GM12878 (cell line): Measurements from ENCODE around the gene SLC35E4. TPM values are rescaled to one million over a fixed set of nuclear protein-coding genes. Genes with fewer than 3 reads are reported as not detected.

ENCODE experiments used
- ATAC-seq: fragments of 200-7000 bp; cut with Tn5 transposase; 3 replicates; pipeline ENCODE4 v1.9.1; 2020; ENCODE audit warnings: mild to moderate bottlenecking, moderate library complexity
- BruUV-seq: library from RNA; stranded (reverse); fragments of 400-500 nt; replicated peaks from 2 replicates; lab custom pipeline; 2021; lab: Mats Ljungman, UMichigan
- CTCF ChIA-PET: fragments of 300-600 bp; sonication (Branson Sonifier 250); formaldehyde crosslinking; extraction: SDS; loops from one replicate; lab custom pipeline; 2021; ENCODE audit warnings: inconsistent platforms; lab: Yijun Ruan, JAX
- POLR2A ChIA-PET: fragments of 350-600 bp; formaldehyde crosslinking; extraction: SDS; loops from one replicate; lab custom pipeline; 2021; ENCODE audit warnings: inconsistent platforms; lab: Charles Lee
- RAD21 ChIA-PET: fragments of 300-600 bp; sonication (Branson Sonifier 250); formaldehyde crosslinking; loops from one replicate; lab custom pipeline; 2023; ENCODE audit warnings: antibody characterized with exemption; ENCODE audit not compliant: unreplicated experiment; lab: Charles Lee
- SMC1A ChIA-PET: fragments of 300-600 bp; sonication (Branson Sonifier 250); formaldehyde crosslinking; loops from one replicate; lab custom pipeline; 2023; ENCODE audit not compliant: unreplicated experiment, uncharacterized antibody; lab: Charles Lee
- DNase-seq: peaks from one replicate; pipeline ENCODE4 v3.0.0-alpha.2; 2011; ENCODE audit warnings: low read depth, low spot score
- FAIRE-seq: peaks from 3 replicates; lab custom pipeline; 2011; peaks lifted over from hg19 to GRCh38; lab: Jason Lieb, UNC
- H2AFZ ChIP-seq: 2 replicates; pipeline ENCODE4 v1.6.0; 2011; ENCODE audit warnings: low read depth, low read length, control low read depth; ENCODE audit not compliant: control insufficient read depth
- H3K27ac ChIP-seq: 2 replicates; pipeline ENCODE4 v1.5.1; 2011; ENCODE audit warnings: control low read depth; ENCODE audit not compliant: control insufficient read depth, insufficient read depth
- H3K27me3 ChIP-seq, 2 experiments: replicated peaks in 1 of 2; 2 replicates each; pipeline versions ENCODE4 v1.6.0 to v1.6.1; 2011; ENCODE audit warnings: low read length in 1 of 2; ENCODE audit not compliant: control insufficient read depth in 2 of 2, insufficient read depth in 2 of 2
- H3K36me3 ChIP-seq, 2 experiments: 2 replicates each; pipeline ENCODE4 v1.5.1; 2011; ENCODE audit warnings: low read length in 1 of 2; ENCODE audit not compliant: control insufficient read depth in 2 of 2, insufficient read depth in 2 of 2
- H3K4me1 ChIP-seq: 2 replicates; pipeline ENCODE4 v1.6.1; 2011; ENCODE audit warnings: mild to moderate bottlenecking, low read length, moderate library complexity, mixed read lengths; ENCODE audit not compliant: control insufficient read depth, insufficient read depth
- H3K4me2 ChIP-seq: 2 replicates; pipeline ENCODE4 v1.6.0; 2011; ENCODE audit warnings: control low read depth; ENCODE audit not compliant: control insufficient read depth, insufficient read depth
- H3K4me3 ChIP-seq: fragments of 200-600 bp; sonication (generic); 2 replicates; pipeline ENCODE4 v1.5.1; 2016
- H3K79me2 ChIP-seq: 2 replicates; pipeline ENCODE4 v1.6.0; 2011; ENCODE audit warnings: low read length; ENCODE audit not compliant: control insufficient read depth, insufficient read depth
- H3K9ac ChIP-seq: 2 replicates; pipeline ENCODE4 v1.8.0; 2011; ENCODE audit warnings: low read length, control low read depth, mixed read lengths; ENCODE audit not compliant: control insufficient read depth, insufficient read depth
- H3K9me3 ChIP-seq: replicated peaks from 3 replicates; pipeline ENCODE4 v1.5.1; 2011; ENCODE audit warnings: mild to moderate bottlenecking, low read length; ENCODE audit not compliant: control insufficient read depth, insufficient read depth
- H4K20me1 ChIP-seq: 2 replicates; pipeline ENCODE4 v1.6.0; 2011; ENCODE audit not compliant: control insufficient read depth, insufficient read depth
- CEBPB ChIP-seq, 2 experiments: fragments of 150-350 bp in 1 of 2; IDR thresholded peaks; 2 replicates each; pipeline ENCODE4 v1.6.1; 2012 to 2014; ENCODE audit warnings: low read depth in 2 of 2, low read length in 2 of 2, borderline replicate concordance in 1 of 2, inconsistent platforms in 1 of 2
- CHD2 ChIP-seq: IDR thresholded peaks from 2 replicates; pipeline ENCODE4 v1.6.1; 2011; ENCODE audit warnings: low read depth, low read length, improper control_type of control experiment, borderline replicate concordance
- CREB1 ChIP-seq: IDR thresholded peaks from 2 replicates; pipeline ENCODE4 v1.6.1; 2012; ENCODE audit warnings: low read depth, mild to moderate bottlenecking, inconsistent platforms
- E2F4 ChIP-seq: IDR thresholded peaks from 2 replicates; pipeline ENCODE4 v1.6.1; 2012; ENCODE audit warnings: low read depth, low read length, improper control_type of control experiment
- EED ChIP-seq: sonication (generic); IDR thresholded peaks from 2 replicates; pipeline ENCODE4 v1.6.1; 2016; ENCODE audit warnings: antibody characterized with exemption, low read depth
- EZH2 ChIP-seq: IDR thresholded peaks from 2 replicates; pipeline ENCODE4 v1.6.1; 2012; ENCODE audit warnings: low read depth, mild to moderate bottlenecking, control low read depth, inconsistent platforms, low read length, borderline replicate concordance; ENCODE audit not compliant: control insufficient read depth
- HDAC2 ChIP-seq: fragments of 200-600 bp; sonication (generic); IDR thresholded peaks from 2 replicates; pipeline ENCODE4 v1.6.1; 2017
- HDAC6 ChIP-seq: fragments of 200-600 bp; sonication (generic); IDR thresholded peaks from one replicate; pipeline ENCODE4 v1.8.0; 2017; ENCODE audit warnings: antibody characterized with exemption; ENCODE audit not compliant: unreplicated experiment
- HDGF ChIP-seq: fragments of 450-650 bp; IDR thresholded peaks from 2 replicates; pipeline ENCODE4 v1.6.1; 2016; ENCODE audit warnings: antibody characterized with exemption
- JUNB ChIP-seq: IDR thresholded peaks from 2 replicates; pipeline ENCODE4 v1.6.1; 2016; ENCODE audit warnings: antibody characterized with exemption, mild to moderate bottlenecking
- NKRF ChIP-seq: fragments of 450-650 bp; conservative IDR thresholded peaks from 2 replicates; pipeline ENCODE4 v1.6.1; 2017; ENCODE audit warnings: mild to moderate bottlenecking, moderate library complexity
- RELA ChIP-seq: fragments of 450-650 bp; IDR thresholded peaks from 2 replicates; pipeline ENCODE4 v1.8.0; 2014; ENCODE audit warnings: borderline replicate concordance; ENCODE audit not compliant: partially characterized antibody
- SMAD1 ChIP-seq: fragments of 450-650 bp; IDR thresholded peaks from 2 replicates; pipeline ENCODE4 v1.6.1; 2018; ENCODE audit warnings: mild to moderate bottlenecking, low read depth; ENCODE audit not compliant: partially characterized antibody
- SMAD5 ChIP-seq: IDR thresholded peaks from 2 replicates; pipeline ENCODE4 v1.6.1; 2016; ENCODE audit warnings: antibody characterized with exemption, low read depth
- SPI1 ChIP-seq: IDR thresholded peaks from 2 replicates; pipeline ENCODE4 v1.6.1; 2011; ENCODE audit warnings: low read depth, mild to moderate bottlenecking, low read length, moderate library complexity, borderline replicate concordance; ENCODE audit not compliant: insufficient read depth
- SUPT20H ChIP-seq: IDR thresholded peaks from 2 replicates; pipeline ENCODE4 v1.6.1; 2011; ENCODE audit warnings: low read depth, mild to moderate bottlenecking, low read length, moderate library complexity, borderline replicate concordance; ENCODE audit not compliant: control insufficient read depth
- ZNF24 ChIP-seq: fragments of 450-650 bp; IDR thresholded peaks from 2 replicates; pipeline ENCODE4 v1.6.1; 2017; ENCODE audit warnings: antibody characterized with exemption, mild to moderate bottlenecking
- ZNF274 ChIP-seq: IDR thresholded peaks from one replicate; pipeline ENCODE4 v1.8.0; 2011; ENCODE audit not compliant: insufficient read length, insufficient read depth
- WGBS: methylation state at CpG from one replicate; pipeline ENCODE4 v1.1.6; 2016; ENCODE audit warnings: low lambda C conversion rate; ENCODE audit not compliant: insufficient replicate concordance, insufficient coverage; ENCODE audit errors: missing lambda C conversion rate; 5-methylcytosine and 5-hydroxymethylcytosine counted together
- in situ Hi-C: fragments of 300-500 bp; cut with MboI; formaldehyde crosslinking; loops from 9 replicates; pipeline ENCODE4 v1.14.3; 2018; ENCODE audit warnings: mixed read lengths
- intact Hi-C: fragments of 100-400 bp; cut with micrococcal nuclease; formaldehyde crosslinking; loops from one replicate; pipeline ENCODE4 v1.14.2; 2022; ENCODE audit not compliant: unreplicated experiment
- polyA plus RNA-seq, 11 experiments: library from polyadenylated mRNA; depleted of rRNA in 4 of 11; unstranded in 6 of 11; stranded (reverse) in 5 of 11; fragments of >200 nt; fragmentation: Nextera tagmentation in 4 of 11; fragmentation: Illumina TruSeq in 1 of 11; extraction: Ambion mirVana in 4 of 11; extraction: Trizol in 1 of 11; gene quantifications; 1 replicate in 1 of 11; 2 replicates in 10 of 11; pipeline versions ENCODE4 v1.2.1 to v1.2.3, GENCODE V29; 2011 to 2016; ENCODE audit warnings: inconsistent platforms in 2 of 11, missing spikeins in 2 of 11, low read depth in 1 of 11
- total RNA-seq, 4 experiments: library from RNA; depleted of rRNA in 3 of 4; stranded (reverse); fragments of >200 nt in 3 of 4; fragmentation: Illumina TruSeq in 1 of 4; extraction: Trizol in 1 of 4; gene quantifications; 2 replicates each; pipeline versions ENCODE4 v1.2.1 to v1.2.3, GENCODE V29; 2013 to 2021
- TF ChIP-seq, protein P1 (sequence below): IDR thresholded peaks from 2 replicates; pipeline ENCODE4 v1.6.1; 2012; ENCODE audit warnings: low read length, inconsistent platforms

The SLC35E4 gene
- total and polyA plus RNA-seq, 10 of the 15 experiments (the other 5 are each of a cell fraction or from before 2014, with no cell fraction given): 0.16 to 5.3 (median 2.9) TPM; not detected in 1

GRCh38 chr22:30627471-30627870 is 8.1 kb upstream of the SLC35E4 start (continued):
- TF ChIP-seq HDAC6: no peak
- TF ChIP-seq CEBPB (IDR thresholded peaks at IDR 0.05; ENCODE audit: borderline replicate concordance in 1 of 2, low read depth in 2 of 2, low read length in 2 of 2): no peak
- no peak for TF ChIP-seq HDAC2
- TF ChIP-seq, protein P1, sequence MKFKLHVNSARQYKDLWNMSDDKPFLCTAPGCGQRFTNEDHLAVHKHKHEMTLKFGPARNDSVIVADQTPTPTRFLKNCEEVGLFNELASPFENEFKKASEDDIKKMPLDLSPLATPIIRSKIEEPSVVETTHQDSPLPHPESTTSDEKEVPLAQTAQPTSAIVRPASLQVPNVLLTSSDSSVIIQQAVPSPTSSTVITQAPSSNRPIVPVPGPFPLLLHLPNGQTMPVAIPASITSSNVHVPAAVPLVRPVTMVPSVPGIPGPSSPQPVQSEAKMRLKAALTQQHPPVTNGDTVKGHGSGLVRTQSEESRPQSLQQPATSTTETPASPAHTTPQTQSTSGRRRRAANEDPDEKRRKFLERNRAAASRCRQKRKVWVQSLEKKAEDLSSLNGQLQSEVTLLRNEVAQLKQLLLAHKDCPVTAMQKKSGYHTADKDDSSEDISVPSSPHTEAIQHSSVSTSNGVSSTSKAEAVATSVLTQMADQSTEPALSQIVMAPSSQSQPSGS: no peak
- no peak for TF ChIP-seq RELA

DNA sequence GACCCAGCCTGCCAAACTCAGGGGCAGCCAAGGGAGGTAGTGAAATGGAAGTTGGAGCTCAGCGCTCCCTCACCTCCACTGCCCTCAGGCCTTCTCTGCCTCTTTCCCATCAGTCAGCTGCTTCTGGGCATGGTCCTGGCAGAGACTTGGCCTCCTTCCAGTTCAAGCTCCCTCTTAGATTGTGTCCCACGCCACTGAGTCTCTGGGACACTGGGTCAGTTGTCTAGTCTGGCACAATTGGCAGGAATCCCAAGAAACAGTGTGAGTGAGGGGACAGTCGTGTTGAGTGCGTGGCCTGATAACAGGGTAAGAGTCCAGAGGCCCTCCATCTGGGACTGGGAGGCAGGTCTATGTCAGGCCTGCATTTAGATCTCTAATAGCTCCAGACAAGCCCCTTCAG is 7.1 kb upstream of the SLC35E4 start:
- ChIA-PET SMC1A (no interaction called here), CTCF (interaction anchor here (0.6 to 1.4 kb wide), 3 partner anchors 9 to 862 kb away, joined by 3 read pairs; partner anchors contain the start of genes UQCR10 and ZMAT5), POLR2A (interaction anchor here (0.5 kb wide), 1 partner anchor 180 kb away, joined by 3 read pairs; no protein-coding TSS in a partner anchor), RAD21 (no interaction called here)
- Histone ChIP-seq H3K4me1 (no peaks in the 10 kb centered on the region), H3K4me3 (no peak overlapping the region), H3K79me2 (no peaks in the 10 kb centered on the region), H3K9me3 (no peaks in the 10 kb centered on the region), H3K4me2 (no peak overlapping the region), H3K36me3 (no peaks in the 10 kb centered on the region), H3K27ac (no peak overlapping the region), H4K20me1 (no peaks in the 10 kb centered on the region), H3K9ac (no peak overlapping the region), H3K27me3 (no peaks in the 10 kb centered on the region), H2AFZ (no peak overlapping the region)
- intact Hi-C loops: no loop called here
- 22% methylated on average over 4 of the region's 4 CpGs for WGBS
- no peak for DNase-seq
- in situ Hi-C loops: loop anchor here (25.0 kb wide), 1 partner anchor 284 kb away; no protein-coding TSS in a partner anchor
- FAIRE-seq: no peak
- BruUV-seq: no TSS peak
- ATAC-seq: no peak
- no peak for TF ChIP-seq SMAD5
- TF ChIP-seq E2F4: no peak
- TF ChIP-seq JUNB: no peak
- no peak for TF ChIP-seq NKRF
- TF ChIP-seq EZH2: no peak
- no peak for TF ChIP-seq CREB1
- no peak for TF ChIP-seq SMAD1
- TF ChIP-seq HDAC6: no peak
- TF ChIP-seq CHD2: no peak
- no peak for TF ChIP-seq ZNF274
- no peak for TF ChIP-seq ZNF24
- TF ChIP-seq HDGF: no peak
- TF ChIP-seq SUPT20H: no peak
- TF ChIP-seq EED: no peak
- TF ChIP-seq SPI1: no peak
